ENCODE measurements around the gene KLHL8. TPM values are rescaled to one million over a fixed set of nuclear protein-coding genes. Genes with fewer than 3 reads are reported as not detected.

Gene KLHL8
- total and polyA plus RNA-seq, 2 donors (not counting 1 experiment from before 2014, with no cell fraction given) = 2.3 to 14.3 TPM

DNA sequence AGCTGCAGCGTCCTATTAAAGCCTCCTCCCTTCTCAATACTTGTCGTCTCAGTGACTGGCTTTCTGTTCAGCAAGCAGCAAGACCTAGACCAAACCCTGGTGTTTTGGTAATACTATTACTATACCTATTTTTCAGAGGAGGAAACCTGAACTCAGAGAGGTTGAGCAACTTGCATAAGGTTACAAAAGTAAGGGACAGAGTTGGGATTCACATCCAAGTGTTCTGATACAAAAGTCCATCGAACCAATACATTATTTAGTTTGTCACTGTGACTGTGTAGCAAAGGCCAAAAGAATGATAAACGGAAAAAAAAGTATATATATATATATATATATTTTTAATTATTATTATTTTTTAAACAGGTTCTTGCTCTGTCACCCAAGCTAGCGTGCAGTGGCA, 29.9 kb upstream of the KLHL8 start:
- intact Hi-C loops (cut with micrococcal nuclease) = no loop called here
- no peaks in the 10 kb centered on the region for H3K27me3 Mint-ChIP-seq
- Histone ChIP-seq H3K27ac (ENCODE audit: low read length in 2 of 2) (no peak overlapping the region), H3K4me2 (replicated peaks; ENCODE audit: low read depth, low read length, poor library complexity, severe bottlenecking) (no peak overlapping the region), H3K79me2 (ENCODE audit: control insufficient read depth, insufficient read depth, low read length) (no peaks in the 10 kb centered on the region), H4K20me1 (ENCODE audit: control insufficient read depth, insufficient read depth, low read length, poor library complexity, severe bottlenecking) (no peaks in the 10 kb centered on the region), H3K4me1 (ENCODE audit: control insufficient read depth in 2 of 2, insufficient read depth in 2 of 2, low read length in 2 of 2) (no peaks in the 10 kb centered on the region), H3K9me3 (ENCODE audit: control extremely low read depth in 1 of 3, control insufficient read depth in 2 of 3, insufficient read depth in 1 of 3, low read length in 2 of 3) (peaks cover 0 to 5% (median 3%) of the 10 kb centered on the region in 3 donors), H3K27me3 (replicated peaks in 1 of 4; ENCODE audit: control extremely low read depth in 1 of 4, control insufficient read depth in 3 of 4, insufficient read depth in 4 of 4, low read length in 3 of 4) (no peaks in the 10 kb centered on the region), H3K9ac (ENCODE audit: low read length) (no peak overlapping the region), H3K4me3 (ENCODE audit: control extremely low read depth in 1 of 5, extremely low read depth in 1 of 5, insufficient read depth in 1 of 5, low read depth in 2 of 5, low read length in 4 of 5) (no peak overlapping the region), H3K36me3 (replicated peaks in 1 of 2; ENCODE audit: control extremely low read depth in 1 of 2, control insufficient read depth in 1 of 2, extremely low read depth in 1 of 2, insufficient read depth in 2 of 2, low read length in 1 of 2) (no peaks in the 10 kb centered on the region), H2AFZ (ENCODE audit: insufficient read depth, low read depth, low read length, poor library complexity, severe bottlenecking) (no peak overlapping the region)
- H3K4me1 Mint-ChIP-seq = no peaks in the 10 kb centered on the region
- no peak for ATAC-seq (ENCODE audit: low read depth)
- H3K4me3 Mint-ChIP-seq = no peak overlapping the region
- WGBS (ENCODE audit: insufficient coverage) = no CpG with 5 or more reads among the region's 5 CpGs
- TF ChIP-seq, protein P1, sequence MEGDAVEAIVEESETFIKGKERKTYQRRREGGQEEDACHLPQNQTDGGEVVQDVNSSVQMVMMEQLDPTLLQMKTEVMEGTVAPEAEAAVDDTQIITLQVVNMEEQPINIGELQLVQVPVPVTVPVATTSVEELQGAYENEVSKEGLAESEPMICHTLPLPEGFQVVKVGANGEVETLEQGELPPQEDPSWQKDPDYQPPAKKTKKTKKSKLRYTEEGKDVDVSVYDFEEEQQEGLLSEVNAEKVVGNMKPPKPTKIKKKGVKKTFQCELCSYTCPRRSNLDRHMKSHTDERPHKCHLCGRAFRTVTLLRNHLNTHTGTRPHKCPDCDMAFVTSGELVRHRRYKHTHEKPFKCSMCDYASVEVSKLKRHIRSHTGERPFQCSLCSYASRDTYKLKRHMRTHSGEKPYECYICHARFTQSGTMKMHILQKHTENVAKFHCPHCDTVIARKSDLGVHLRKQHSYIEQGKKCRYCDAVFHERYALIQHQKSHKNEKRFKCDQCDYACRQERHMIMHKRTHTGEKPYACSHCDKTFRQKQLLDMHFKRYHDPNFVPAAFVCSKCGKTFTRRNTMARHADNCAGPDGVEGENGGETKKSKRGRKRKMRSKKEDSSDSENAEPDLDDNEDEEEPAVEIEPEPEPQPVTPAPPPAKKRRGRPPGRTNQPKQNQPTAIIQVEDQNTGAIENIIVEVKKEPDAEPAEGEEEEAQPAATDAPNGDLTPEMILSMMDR (IDR thresholded peaks at IDR 0.05) = no peak
- no peak for TF ChIP-seq EZH2 (IDR thresholded peaks at IDR 0.05; ENCODE audit: borderline replicate concordance, insufficient read depth, low read depth, low read length, poor library complexity, severe bottlenecking)
- CTCF ChIA-PET = interaction anchor here (1.0 kb wide), 1 partner anchor 15 kb away, joined by 3 read pairs; no protein-coding TSS in a partner anchor
- H3K27ac Mint-ChIP-seq = no peak overlapping the region
- H3K9me3 Mint-ChIP-seq (ENCODE audit: insufficient read depth) = peaks cover 5% of the 10 kb centered on the region
- DNase-seq = no peak
- POLR2A ChIA-PET = no interaction called here

DNA sequence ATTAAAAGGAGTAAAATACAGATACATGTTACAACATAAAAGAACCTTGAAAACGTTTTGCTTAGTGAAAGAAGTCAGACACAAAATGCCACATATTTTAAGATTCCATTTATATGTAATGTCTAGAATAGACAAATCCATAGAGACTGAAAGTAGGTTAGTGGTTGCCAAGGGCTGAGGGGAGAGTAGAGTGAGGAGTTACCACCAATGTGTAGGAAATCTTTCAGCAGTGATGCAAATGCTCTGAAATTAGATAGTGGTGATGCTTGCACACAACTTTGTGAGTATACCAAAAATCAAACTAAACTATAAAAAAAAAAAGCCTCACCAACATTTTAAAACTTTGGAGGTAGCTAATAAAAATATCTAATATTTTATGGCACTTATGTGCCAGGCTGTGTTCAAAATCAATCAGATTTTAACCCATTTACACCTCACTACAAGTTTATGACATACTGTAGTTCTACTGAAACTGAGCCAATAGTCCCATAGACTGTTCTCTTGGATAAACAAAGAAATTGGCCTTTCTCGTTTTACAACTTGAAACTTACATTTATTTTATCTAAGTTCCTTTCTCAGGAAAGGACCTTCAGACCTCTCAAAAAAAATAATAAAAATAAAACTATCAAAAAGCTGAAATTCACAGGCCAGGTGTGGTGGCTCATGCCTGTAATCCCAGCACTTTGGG, 29.1 kb upstream of the KLHL8 start:
- Histone ChIP-seq H3K79me2 (ENCODE audit: control insufficient read depth, insufficient read depth, low read length) (no peaks in the 10 kb centered on the region), H3K36me3 (replicated peaks in 1 of 2; ENCODE audit: control extremely low read depth in 1 of 2, control insufficient read depth in 1 of 2, extremely low read depth in 1 of 2, insufficient read depth in 2 of 2, low read length in 1 of 2) (no peaks in the 10 kb centered on the region), H3K4me3 (ENCODE audit: control extremely low read depth in 1 of 5, extremely low read depth in 1 of 5, insufficient read depth in 1 of 5, low read depth in 2 of 5, low read length in 4 of 5) (no peak overlapping the region), H3K4me1 (ENCODE audit: control insufficient read depth in 2 of 2, insufficient read depth in 2 of 2, low read length in 2 of 2) (no peaks in the 10 kb centered on the region), H4K20me1 (ENCODE audit: control insufficient read depth, insufficient read depth, low read length, poor library complexity, severe bottlenecking) (no peaks in the 10 kb centered on the region), H3K9ac (ENCODE audit: low read length) (no peak overlapping the region), H3K27ac (ENCODE audit: low read length in 2 of 2) (no peak overlapping the region), H3K27me3 (replicated peaks in 1 of 4; ENCODE audit: control extremely low read depth in 1 of 4, control insufficient read depth in 3 of 4, insufficient read depth in 4 of 4, low read length in 3 of 4) (no peaks in the 10 kb centered on the region), H3K4me2 (replicated peaks; ENCODE audit: low read depth, low read length, poor library complexity, severe bottlenecking) (no peak overlapping the region), H3K9me3 (ENCODE audit: control extremely low read depth in 1 of 3, control insufficient read depth in 2 of 3, insufficient read depth in 1 of 3, low read length in 2 of 3) (peaks cover 0 to 5% (median 5%) of the 10 kb centered on the region in 3 donors), H2AFZ (ENCODE audit: insufficient read depth, low read depth, low read length, poor library complexity, severe bottlenecking) (no peak overlapping the region)
- TF ChIP-seq EZH2 (IDR thresholded peaks at IDR 0.05; ENCODE audit: borderline replicate concordance, insufficient read depth, low read depth, low read length, poor library complexity, severe bottlenecking) = no peak
- TF ChIP-seq, protein P1 (IDR thresholded peaks at IDR 0.05) = no peak
- no peak for DNase-seq
- Mint-ChIP-seq H3K27me3 (no peaks in the 10 kb centered on the region), H3K27ac (no peak overlapping the region), H3K4me3 (no peak overlapping the region), H3K9me3 (ENCODE audit: insufficient read depth) (peaks cover 5% of the 10 kb centered on the region), H3K4me1 (no peaks in the 10 kb centered on the region)
- POLR2A ChIA-PET = no interaction called here
- intact Hi-C loops (cut with micrococcal nuclease) = no loop called here
- CTCF ChIA-PET = no interaction called here
- no CpG with 5 or more reads among the region's 2 CpGs for WGBS (ENCODE audit: insufficient coverage)
- no peak for ATAC-seq (ENCODE audit: low read depth)

Measured in B cell (primary cell).